ENCODE data around the gene KBTBD8. TPM values are rescaled to one million over a fixed set of nuclear protein-coding genes. Genes with fewer than 3 reads are reported as not detected.

KBTBD8 gene
- total RNA-seq, 1 experiment from 2014 or later = 0.91 TPM

DNA sequence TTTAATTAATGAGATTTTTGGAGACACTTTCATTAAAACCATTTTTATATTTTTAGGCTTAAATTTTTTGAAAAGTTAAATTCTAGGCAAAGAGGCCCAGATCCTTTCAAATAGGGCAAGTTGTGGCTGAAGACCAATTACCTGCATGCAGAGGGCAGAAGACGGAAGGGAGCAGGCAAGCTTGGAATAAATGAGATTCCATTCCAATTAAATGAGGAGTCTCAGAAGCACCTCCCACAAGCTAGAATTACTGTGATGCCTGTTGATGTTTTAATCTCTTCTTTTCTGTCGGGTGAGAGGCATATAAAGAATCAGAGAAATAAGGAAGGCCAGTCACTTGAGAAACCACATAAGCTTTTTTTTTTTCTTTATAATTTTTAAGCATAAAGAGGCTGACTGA, 46.8 kb downstream of the KBTBD8 start:
- H3K9me2 ChIP-seq (replicated peaks; ENCODE audit: low read length) = no peaks in the 10 kb centered on the region
- H3K27me3 ChIP-seq (ENCODE audit: low read length) = no peaks in the 10 kb centered on the region
- no peaks in the 10 kb centered on the region for H3K4me1 ChIP-seq (ENCODE audit: insufficient read depth, low read length)
- no peaks in the 10 kb centered on the region for H3K79me2 ChIP-seq (ENCODE audit: low read length)
- H3K36me3 ChIP-seq (ENCODE audit: low read depth, low read length) = no peaks in the 10 kb centered on the region
- TF ChIP-seq EZH2 (IDR thresholded peaks at IDR 0.05; ENCODE audit: low read length, unreplicated experiment) = no peak
- TF ChIP-seq, protein P1, sequence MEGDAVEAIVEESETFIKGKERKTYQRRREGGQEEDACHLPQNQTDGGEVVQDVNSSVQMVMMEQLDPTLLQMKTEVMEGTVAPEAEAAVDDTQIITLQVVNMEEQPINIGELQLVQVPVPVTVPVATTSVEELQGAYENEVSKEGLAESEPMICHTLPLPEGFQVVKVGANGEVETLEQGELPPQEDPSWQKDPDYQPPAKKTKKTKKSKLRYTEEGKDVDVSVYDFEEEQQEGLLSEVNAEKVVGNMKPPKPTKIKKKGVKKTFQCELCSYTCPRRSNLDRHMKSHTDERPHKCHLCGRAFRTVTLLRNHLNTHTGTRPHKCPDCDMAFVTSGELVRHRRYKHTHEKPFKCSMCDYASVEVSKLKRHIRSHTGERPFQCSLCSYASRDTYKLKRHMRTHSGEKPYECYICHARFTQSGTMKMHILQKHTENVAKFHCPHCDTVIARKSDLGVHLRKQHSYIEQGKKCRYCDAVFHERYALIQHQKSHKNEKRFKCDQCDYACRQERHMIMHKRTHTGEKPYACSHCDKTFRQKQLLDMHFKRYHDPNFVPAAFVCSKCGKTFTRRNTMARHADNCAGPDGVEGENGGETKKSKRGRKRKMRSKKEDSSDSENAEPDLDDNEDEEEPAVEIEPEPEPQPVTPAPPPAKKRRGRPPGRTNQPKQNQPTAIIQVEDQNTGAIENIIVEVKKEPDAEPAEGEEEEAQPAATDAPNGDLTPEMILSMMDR (conservative IDR thresholded peaks at IDR 0.05; ENCODE audit: low read depth, low read length) = no peak
- no peak for TF ChIP-seq EZH2phosphoT487 (IDR thresholded peaks at IDR 0.05; ENCODE audit: borderline replicate concordance, low read length)
- H3K4me3 ChIP-seq (ENCODE audit: low read length) = no peak overlapping the region
- no peak overlapping the region for H3K4me2 ChIP-seq (ENCODE audit: low read length)
- BruUV-seq (replicated peaks) = no TSS peak
- POLR2A ChIA-PET (ENCODE audit: unreplicated experiment) = no interaction called here
- CTCF ChIA-PET = no interaction called here
- intact Hi-C loops (cut with micrococcal nuclease) = no loop called here
- DNase-seq (no peak), ATAC-seq (no peak)
- no peak overlapping the region for H3K9ac ChIP-seq (ENCODE audit: low read length)
- no peaks in the 10 kb centered on the region for H3F3A ChIP-seq (ENCODE audit: low read length, unreplicated experiment)
- no peaks in the 10 kb centered on the region for H4K20me1 ChIP-seq (ENCODE audit: low read length)
- H2AFZ ChIP-seq (ENCODE audit: low read length) = no peak overlapping the region
- H3K27ac ChIP-seq (ENCODE audit: low read length) = no peak overlapping the region
- no peaks in the 10 kb centered on the region for H3K9me3 ChIP-seq (ENCODE audit: low read length)

DNA sequence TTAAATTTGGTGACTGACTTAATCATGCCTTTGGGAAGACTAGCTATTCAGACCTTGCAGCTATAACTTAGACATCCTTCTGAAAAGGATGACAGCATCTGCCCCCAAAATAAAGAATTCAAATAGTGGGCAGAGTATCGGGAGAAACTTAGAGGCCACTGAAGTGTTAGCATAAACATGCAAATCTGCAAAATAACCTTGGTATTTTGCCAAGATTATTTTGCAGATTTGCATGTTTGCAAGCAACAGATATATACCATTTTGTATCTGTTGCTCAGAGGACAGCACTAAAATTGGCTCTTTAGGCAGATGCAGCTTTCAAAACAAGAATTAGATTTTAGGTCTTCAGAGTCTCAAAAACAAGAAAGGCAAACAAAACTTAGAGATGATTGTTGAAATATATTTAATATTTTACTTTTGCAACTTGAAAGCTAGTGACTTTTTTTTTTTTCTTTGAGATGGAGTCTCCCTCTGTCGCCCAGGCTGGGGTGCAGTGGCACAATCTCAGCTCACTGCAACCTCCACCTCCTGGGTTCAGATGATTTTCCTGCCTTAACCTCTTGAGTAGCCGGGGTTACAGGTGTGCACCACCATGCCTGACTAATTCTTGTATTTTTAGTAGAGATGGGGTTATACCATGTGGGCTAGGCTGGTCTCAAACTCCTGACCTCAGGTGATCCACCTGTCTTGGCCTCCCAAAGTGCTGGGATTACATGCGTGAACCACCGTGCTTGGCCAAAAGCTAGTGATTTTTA, 47.8 kb downstream of the KBTBD8 start:
- Histone ChIP-seq H3F3A (ENCODE audit: low read length, unreplicated experiment) (no peaks in the 10 kb centered on the region), H3K79me2 (ENCODE audit: low read length) (no peaks in the 10 kb centered on the region), H4K20me1 (ENCODE audit: low read length) (no peaks in the 10 kb centered on the region), H3K27ac (ENCODE audit: low read length) (no peak overlapping the region), H3K9me3 (ENCODE audit: low read length) (no peaks in the 10 kb centered on the region), H3K36me3 (ENCODE audit: low read depth, low read length) (no peaks in the 10 kb centered on the region), H3K4me3 (ENCODE audit: low read length) (no peak overlapping the region), H3K9ac (ENCODE audit: low read length) (no peak overlapping the region), H3K9me2 (replicated peaks; ENCODE audit: low read length) (no peaks in the 10 kb centered on the region), H3K4me1 (ENCODE audit: insufficient read depth, low read length) (no peaks in the 10 kb centered on the region), H3K4me2 (ENCODE audit: low read length) (no peak overlapping the region), H3K27me3 (ENCODE audit: low read length) (no peaks in the 10 kb centered on the region), H2AFZ (ENCODE audit: low read length) (no peak overlapping the region)
- BruUV-seq (replicated peaks) = no TSS peak
- no peak for ATAC-seq
- ChIA-PET POLR2A (ENCODE audit: unreplicated experiment) (no interaction called here), CTCF (interaction anchor here (0.6 kb wide), 1 partner anchor 17 kb away, joined by 4 read pairs; no protein-coding TSS in a partner anchor)
- intact Hi-C loops (cut with micrococcal nuclease) = no loop called here
- no peak for TF ChIP-seq EZH2phosphoT487 (IDR thresholded peaks at IDR 0.05; ENCODE audit: borderline replicate concordance, low read length)
- TF ChIP-seq, protein P1 (conservative IDR thresholded peaks at IDR 0.05; ENCODE audit: low read depth, low read length) = no peak
- TF ChIP-seq EZH2 (IDR thresholded peaks at IDR 0.05; ENCODE audit: low read length, unreplicated experiment) = no peak
- DNase-seq = no peak

DNA sequence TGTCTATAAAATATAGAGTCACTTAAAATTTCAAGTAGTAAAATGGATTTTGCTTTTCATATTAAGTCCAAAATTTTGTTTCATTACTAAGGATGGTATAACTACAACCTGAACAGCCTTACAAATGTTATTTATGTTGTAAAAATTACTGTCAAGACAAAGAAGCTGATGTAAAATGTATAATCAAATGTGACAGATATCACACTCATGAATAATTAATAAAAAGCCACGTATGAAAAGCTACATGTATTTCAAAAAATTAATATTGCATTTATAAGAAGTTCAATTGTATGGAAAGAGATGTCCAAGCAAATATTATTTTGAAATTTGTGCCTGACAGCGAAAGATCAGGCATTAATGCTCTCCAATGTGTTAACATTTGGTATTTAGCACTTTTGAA, 48.9 kb downstream of the KBTBD8 start:
- Histone ChIP-seq H3K9me3 (ENCODE audit: low read length) (no peaks in the 10 kb centered on the region), H3K79me2 (ENCODE audit: low read length) (no peaks in the 10 kb centered on the region), H3K36me3 (ENCODE audit: low read depth, low read length) (no peaks in the 10 kb centered on the region), H3K9ac (ENCODE audit: low read length) (no peak overlapping the region), H3K4me3 (ENCODE audit: low read length) (no peak overlapping the region), H2AFZ (ENCODE audit: low read length) (no peak overlapping the region), H4K20me1 (ENCODE audit: low read length) (no peaks in the 10 kb centered on the region), H3K4me2 (ENCODE audit: low read length) (no peak overlapping the region), H3K27ac (ENCODE audit: low read length) (no peak overlapping the region), H3K27me3 (ENCODE audit: low read length) (no peaks in the 10 kb centered on the region), H3K9me2 (replicated peaks; ENCODE audit: low read length) (no peaks in the 10 kb centered on the region), H3K4me1 (ENCODE audit: insufficient read depth, low read length) (no peaks in the 10 kb centered on the region), H3F3A (ENCODE audit: low read length, unreplicated experiment) (no peaks in the 10 kb centered on the region)
- DNase-seq = no peak
- BruUV-seq (replicated peaks) = no TSS peak
- POLR2A ChIA-PET (ENCODE audit: unreplicated experiment) = no interaction called here
- TF ChIP-seq EZH2 (IDR thresholded peaks at IDR 0.05; ENCODE audit: low read length, unreplicated experiment) = no peak
- TF ChIP-seq, protein P1 (conservative IDR thresholded peaks at IDR 0.05; ENCODE audit: low read depth, low read length) = no peak
- TF ChIP-seq EZH2phosphoT487 (IDR thresholded peaks at IDR 0.05; ENCODE audit: borderline replicate concordance, low read length) = no peak
- no peak for ATAC-seq
- CTCF ChIA-PET = no interaction called here
- intact Hi-C loops (cut with micrococcal nuclease) = no loop called here
